HG03039 (cell line): ENCODE data around the gene ATXN1.
A peak's percentile ranks its signal among the peaks of the same experiment; 100 is the strongest.
"Not testable (repeated sequence)": the region's sequence is repeated elsewhere in the genome, so short reads cannot be mapped to it uniquely, and the experiment has no call there.

Experiments
- ATAC-seq: cut with Tn5 transposase; IDR thresholded peaks from one replicate; pipeline ENCODE4 v1.9.1; 2021; ENCODE audit warnings: mild to moderate bottlenecking, moderate library complexity; ENCODE audit not compliant: unreplicated experiment

ATXN1 gene

DNA sequence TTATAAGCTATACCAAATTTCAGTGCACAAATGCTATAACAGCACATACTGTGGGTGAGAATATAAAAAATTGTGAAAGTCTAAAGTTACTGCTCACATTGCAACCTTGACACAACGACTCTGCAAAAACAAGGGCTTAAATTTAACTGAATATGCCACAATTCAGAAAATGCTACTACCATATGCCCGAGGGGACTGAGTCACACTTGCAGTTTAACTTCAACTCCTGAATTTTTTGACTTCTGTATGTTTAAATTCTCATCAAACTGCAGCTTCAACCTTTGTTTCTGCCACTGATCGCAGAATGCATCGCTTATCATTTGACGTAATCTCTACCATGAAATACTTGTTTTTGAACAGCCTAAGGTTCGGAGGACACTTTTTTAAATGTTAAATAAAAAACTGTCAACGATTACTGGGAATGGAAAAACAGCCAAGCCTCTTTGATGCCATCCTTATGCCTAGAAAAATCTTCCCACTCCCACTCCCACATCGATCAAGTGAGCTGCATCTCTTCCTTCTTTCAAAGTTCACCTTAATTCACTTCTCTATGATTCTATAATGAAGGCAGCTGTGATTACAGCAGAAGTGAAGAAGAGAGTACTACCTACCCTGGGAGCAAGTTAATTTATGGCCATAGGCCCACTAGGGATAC, 136.5 kb downstream of the ATXN1 start:
- ATAC-seq: no peak

DNA sequence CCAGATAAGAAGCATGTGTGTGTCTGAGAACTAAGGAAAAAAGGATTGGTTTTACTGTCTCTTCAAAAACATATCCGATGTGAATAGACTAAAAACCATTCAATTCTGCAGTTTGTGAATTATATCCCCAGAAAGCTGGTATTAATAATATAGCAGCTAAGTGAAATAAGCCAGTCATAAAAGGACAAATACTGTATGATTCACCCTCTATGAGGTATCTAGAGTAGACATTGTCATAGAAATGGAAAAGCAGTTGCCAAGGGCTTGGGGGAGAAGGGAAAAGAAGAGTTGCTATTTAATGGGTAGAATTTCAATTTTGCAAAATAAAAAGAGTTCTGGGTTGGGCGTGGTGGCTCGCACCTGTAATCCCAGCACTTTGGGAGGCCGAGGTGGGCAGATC, 137.5 kb downstream of the ATXN1 start:
- no peak for ATAC-seq

DNA sequence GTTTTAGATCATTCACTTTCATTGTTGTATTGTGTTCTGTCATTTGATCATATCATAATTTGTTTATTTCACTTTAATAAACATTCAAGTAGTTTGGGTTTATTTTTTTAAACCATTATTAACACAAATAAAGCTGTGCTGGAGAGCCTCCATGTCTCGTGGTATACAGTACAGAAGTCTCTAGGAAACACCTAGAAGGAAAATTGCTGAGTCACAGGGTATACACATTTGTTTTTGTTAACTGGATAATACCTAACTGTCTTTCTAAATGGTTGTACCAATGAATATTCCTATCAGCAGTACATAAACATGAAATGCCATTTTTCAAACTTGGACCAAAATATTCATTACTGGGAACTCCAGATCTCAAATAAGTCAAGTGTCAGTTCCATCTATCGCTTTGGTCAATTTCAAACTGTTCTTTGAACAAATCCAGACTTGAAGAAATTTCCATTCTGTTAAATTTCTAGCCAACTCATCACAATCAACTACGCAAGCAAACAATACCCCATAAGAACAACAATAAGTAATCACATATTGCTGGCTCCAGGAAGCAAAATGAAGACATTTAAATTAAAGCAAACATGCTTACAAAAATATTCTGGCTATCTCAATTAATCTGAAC, 138.1 kb downstream of the ATXN1 start:
- ATAC-seq: no peak

- ATAC-seq: no peak
These were observed 139.1 kb downstream of the ATXN1 start for GRCh38 chr6:16622193-16622592.

DNA sequence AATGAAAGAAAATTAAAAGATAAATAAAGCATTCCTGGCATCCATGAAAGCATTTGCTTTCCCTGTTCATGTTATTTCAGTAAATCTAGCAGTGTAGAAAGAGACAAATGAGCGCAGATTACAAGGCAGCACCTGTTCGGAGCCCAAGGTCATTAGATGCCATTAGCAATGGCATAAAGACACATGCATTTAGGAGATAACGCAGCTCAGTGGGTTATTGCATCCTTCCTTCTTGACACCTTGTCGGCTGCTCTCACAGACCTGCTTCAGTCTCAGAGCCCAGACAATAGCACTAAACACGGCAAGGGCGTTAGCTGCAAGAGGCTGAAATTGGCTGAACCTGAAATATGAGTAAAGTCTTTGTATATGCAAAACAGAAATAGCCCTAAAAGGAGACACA, 140.3 kb downstream of the ATXN1 start:
- ATAC-seq: no peak

- ATAC-seq: no peak
These were observed 141.5 kb downstream of the ATXN1 start for GRCh38 chr6:16619777-16620176.

GRCh38 chr6:16618962-16619361, 142.3 kb downstream of the ATXN1 start:
- ATAC-seq: no peak

- ATAC-seq: not testable (repeated sequence)
These were observed 146.0 kb downstream of the ATXN1 start for GRCh38 chr6:16615215-16615614.

DNA sequence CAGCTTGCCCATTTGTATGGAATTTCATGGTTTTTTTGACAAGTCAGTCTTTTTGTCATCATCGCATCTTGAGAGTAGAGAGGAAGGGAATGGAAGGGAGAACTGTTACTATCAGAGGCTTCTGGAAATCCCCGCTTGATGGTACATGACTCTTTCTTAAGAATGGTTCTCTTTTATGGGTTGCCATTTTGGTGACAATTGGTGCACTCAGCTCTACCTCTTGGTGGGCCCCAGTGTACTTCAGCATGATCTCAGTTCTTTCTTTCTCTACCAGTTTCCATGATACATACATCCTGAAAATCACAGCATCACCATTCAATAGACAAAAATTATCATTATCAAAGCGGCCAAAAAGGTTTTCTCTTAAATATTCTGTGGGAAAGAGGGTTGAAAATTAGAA, 147.1 kb downstream of the ATXN1 start:
- ATAC-seq: not testable (repeated sequence)

DNA sequence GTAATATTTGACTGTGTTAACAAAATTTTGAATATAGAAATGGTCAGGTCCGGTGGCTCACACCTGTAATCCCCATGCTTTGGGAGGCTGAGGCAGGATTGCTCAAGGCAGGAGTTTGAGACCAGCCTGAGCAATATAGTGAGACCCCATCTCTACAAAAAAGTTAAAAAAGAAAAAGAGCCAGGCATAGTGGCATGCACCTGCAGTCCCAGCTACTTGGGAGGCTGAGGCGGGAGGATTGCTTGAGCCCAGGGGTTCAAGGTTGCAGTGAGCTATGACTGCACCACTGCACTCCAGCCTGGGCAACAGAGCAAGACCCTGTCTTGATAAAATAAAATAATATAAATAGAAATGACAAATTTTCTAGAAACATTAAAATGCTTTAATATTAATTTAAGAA, 147.8 kb downstream of the ATXN1 start:
- ATAC-seq: not testable (repeated sequence)

DNA sequence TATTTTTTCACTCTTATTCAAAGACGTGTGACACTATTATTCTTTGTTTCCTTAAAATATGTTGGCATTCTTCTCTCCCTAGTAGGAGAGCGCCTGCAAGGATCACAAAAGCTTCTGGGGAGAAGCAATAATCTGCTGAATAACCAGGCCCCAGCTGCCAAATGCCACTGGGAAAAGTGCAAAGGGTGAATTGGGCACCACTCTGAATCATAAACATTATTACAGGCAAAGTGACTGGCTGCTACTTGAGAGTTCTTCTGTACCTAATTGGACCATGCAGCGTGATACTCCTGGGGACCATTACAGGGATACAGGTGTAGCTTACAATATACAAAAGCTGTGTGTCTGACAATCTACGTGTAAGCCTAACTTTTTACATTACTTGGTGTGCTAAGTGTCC, 152.8 kb downstream of the ATXN1 start:
- no peak for ATAC-seq

- peak; percentile 87 for ATAC-seq
These were observed 159.2 kb downstream of the ATXN1 start for GRCh38 chr6:16602035-16602434.

- no peak for ATAC-seq
These were observed 160.6 kb downstream of the ATXN1 start for GRCh38 chr6:16600701-16601100.

DNA sequence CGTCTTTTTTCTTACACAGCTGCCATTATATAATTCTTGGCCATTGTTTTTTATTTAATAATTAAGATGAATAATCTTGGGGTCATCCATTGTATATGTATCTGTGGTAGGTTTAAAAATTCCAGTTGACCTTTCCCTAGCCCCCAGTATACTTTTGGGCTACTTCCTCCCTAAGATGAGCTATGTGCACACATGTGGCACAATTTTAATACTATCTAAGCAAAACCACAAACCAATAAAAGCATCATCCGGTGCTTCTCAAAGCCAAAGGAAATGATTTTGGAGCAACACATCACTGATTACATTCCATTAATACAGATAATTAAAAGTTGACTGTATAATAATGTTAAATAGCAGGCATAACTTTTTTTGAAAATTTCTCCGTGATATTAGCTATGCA, 161.2 kb downstream of the ATXN1 start:
- ATAC-seq: no peak

- ATAC-seq: no peak
These were observed 164.5 kb downstream of the ATXN1 start for GRCh38 chr6:16596616-16597331.

- ATAC-seq: no peak
These were observed 165.6 kb downstream of the ATXN1 start for GRCh38 chr6:16595514-16596120.

DNA sequence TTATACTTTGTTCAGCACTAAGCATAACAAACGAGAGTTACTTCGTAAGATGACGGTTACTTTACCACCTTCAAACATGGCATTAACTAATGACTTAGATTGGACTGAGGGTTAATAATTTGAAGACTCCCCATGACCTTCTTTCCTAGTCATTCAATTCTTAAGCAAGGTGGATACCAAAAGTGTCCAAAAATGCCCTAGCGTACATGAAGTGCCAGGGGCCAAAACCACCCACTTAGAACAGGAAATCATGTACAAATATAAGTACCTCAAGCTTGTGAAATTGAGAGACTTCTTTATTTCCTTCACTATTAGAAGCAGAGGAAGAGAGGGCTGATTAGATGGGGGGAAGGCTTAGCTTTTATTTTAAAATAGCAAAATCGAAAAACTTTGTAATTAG, 166.4 kb downstream of the ATXN1 start:
- ATAC-seq: no peak

DNA sequence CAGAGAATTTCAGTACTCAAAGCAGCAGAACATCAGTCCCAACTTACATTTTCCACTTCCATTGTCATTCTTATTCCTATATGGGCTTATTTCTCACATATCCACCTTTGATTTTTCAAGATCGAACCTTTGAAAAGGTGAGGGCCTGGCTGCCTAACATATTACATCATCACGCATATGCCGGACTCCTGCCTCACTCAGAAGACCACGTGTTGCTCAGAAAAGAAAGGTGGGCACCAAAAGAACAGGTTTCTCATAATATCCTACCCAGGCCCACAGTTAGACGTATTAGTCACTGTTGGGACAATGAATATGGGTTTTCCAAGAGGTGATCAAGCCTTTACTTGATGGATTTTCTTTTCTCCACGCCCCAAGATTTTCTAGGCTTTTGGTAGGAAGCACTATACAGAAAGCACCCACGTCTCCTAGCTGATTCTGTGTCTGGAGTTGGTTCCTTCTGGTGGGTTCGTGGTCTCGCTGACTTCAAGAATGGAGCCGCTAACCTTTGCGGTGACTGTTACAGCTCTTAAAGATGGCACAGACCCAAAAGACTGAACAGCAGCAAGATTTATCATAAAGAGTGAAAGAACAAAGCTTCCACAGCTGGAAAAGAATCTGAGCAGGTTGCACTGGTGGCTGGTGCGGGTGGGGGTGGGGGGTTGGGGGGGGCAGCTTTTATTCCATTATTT, 168.9 kb downstream of the ATXN1 start:
- no peak for ATAC-seq

DNA sequence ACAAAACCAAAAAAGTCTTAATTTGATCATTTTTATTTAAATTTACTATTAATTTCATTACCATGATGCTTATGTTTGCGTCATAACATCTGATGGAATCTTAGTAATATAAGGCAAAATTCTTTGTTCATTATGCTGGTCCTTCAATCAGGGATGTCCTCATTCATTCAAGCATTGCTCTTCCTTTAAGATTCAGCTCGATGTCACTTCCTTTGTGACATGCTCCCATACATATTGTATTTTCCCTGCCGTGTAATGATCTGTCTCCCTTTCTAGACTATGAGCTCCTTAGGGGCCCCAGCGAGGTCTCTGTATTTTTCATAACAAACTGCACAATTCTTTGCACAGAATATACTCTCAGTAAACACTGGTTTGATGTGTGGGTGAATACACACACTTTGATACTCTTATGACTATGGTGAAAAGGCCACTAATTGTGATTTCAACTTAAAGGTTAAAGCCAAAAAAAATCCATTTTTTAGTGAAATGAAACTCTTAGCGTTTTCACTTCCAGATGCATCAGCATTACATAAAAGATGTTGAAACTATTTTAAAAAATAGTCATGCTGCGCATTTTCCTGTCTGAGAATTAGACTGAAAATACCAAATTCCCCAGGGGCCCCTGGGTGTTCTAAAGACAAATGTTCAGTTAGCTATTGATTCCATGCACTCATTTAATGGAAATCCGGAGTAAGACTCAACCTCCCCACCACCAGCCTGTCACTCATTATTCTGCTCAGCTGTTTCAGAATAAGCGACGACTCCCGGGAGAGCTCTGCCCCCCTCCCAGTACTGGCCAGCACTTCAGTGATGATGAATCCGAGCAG, 169.7 kb downstream of the ATXN1 start:
- peak; percentile 63 for ATAC-seq

DNA sequence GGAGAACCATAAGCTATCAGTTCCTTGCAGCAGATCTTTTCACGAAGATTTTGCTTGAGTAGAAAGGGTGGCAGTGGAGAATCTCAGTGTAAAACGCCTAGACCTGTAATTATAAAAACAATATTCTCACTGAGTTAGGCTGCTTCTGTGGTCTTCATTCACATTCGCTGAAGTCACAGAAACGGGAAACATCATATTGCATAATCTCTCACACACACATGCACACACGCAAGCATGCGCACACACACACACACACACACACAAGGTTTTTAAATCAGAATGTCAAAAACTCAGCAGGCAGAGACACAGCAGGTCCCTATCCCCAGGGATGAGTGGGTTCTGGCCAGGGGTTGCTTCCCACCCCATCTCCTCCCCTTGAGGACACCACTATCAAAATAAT, 175.5 kb downstream of the ATXN1 start:
- ATAC-seq: no peak
